Transverse colon (tissue), 4 donors: ENCODE measurements around the gene HAL.

Source experiments
- POLR2A ChIP-seq: fragments of 450-650 bp; IDR thresholded peaks from one replicate; pipeline ENCODE4 v1.6.1; 2016; ENCODE audit warnings: antibody characterized with exemption, mild to moderate bottlenecking, moderate library complexity
- POLR2AphosphoS5 ChIP-seq, 3 donors: sonication (generic); formaldehyde crosslinking; IDR thresholded peaks; one replicate each; pipeline ENCODE4 v1.6.1; 2016; ENCODE audit warnings: antibody characterized with exemption in 3 of 3
- TF ChIP-seq, protein P1 (sequence below), 5 experiments: fragments of 200-600 bp in 3 of 5; fragments of 450-650 bp in 2 of 5; sonication (generic) in 3 of 5; IDR thresholded peaks; 1 replicate in 2 of 5; 2 replicates in 3 of 5; pipeline ENCODE4 v1.5.1; 2016 to 2017; ENCODE audit warnings: antibody characterized with exemption in 5 of 5, inconsistent platforms in 3 of 5, mild to moderate bottlenecking in 2 of 5, moderate library complexity in 1 of 5

DNA sequence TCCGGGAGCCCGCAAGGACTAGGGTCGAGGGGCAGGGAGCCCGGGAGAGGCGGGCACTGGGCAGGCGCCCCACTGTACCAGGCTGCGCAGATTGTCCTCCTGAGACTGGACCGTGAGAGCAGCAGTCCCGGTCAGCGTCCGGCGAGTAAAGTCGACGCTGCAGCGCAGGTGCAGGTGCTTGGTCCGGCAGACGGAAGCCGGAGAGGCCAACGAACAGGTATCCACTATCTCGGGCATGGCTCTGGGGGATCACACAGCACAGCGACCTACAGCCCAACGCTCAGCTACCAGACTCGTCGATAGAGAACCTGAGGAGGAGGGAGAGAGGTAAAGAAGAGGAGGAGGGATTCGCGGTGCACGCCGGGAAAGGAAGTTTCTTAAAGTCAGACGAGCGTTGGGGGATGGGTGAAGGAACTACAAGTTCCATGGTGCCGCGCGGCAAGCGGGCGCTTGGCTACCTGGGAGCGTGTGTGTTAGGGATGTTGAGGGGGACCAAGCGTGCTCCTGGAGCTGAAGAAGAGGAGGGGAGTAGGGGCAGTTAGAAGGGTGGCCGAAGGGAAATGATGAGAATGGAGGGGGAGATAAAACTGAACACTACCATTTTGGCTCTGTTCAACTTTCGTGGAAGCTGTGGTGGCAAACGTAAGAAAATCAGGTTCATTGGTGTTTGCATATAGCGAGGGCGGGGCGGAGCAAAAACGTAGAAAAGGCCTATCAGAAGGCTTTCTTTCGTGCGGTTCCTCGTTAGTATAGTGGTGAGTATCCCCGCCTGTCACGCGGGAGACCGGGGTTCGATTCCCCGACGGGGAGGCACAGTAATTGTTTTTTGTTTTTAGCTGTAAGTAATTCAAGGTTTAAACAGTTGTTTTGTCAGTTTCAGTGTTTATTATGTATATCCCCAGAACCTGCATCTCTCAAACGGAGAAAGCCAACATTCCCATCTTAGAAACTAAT is 39.4 kb upstream of the HAL start, which contains the start of gene LTA4H:
- TF ChIP-seq POLR2AphosphoS5 (IDR thresholded peaks at IDR 0.05) (peak; percentile 90 to 97 (median 95)), POLR2A (peak; percentile 84)
- TF ChIP-seq, protein P1, sequence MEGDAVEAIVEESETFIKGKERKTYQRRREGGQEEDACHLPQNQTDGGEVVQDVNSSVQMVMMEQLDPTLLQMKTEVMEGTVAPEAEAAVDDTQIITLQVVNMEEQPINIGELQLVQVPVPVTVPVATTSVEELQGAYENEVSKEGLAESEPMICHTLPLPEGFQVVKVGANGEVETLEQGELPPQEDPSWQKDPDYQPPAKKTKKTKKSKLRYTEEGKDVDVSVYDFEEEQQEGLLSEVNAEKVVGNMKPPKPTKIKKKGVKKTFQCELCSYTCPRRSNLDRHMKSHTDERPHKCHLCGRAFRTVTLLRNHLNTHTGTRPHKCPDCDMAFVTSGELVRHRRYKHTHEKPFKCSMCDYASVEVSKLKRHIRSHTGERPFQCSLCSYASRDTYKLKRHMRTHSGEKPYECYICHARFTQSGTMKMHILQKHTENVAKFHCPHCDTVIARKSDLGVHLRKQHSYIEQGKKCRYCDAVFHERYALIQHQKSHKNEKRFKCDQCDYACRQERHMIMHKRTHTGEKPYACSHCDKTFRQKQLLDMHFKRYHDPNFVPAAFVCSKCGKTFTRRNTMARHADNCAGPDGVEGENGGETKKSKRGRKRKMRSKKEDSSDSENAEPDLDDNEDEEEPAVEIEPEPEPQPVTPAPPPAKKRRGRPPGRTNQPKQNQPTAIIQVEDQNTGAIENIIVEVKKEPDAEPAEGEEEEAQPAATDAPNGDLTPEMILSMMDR (IDR thresholded peaks at IDR 0.05): no peak
